Esophagus squamous epithelium (tissue), 4 donors: Measurements from ENCODE around the gene RYR3.

ENCODE experiments used
- POLR2A ChIP-seq, 4 donors: fragments of 450-650 bp; IDR thresholded peaks; one replicate each; pipeline ENCODE4 v1.6.1; 2017; ENCODE audit warnings: antibody characterized with exemption in 4 of 4, mild to moderate bottlenecking in 4 of 4, moderate library complexity in 3 of 4
- TF ChIP-seq, protein P1 (sequence below), 6 experiments: fragments of 450-650 bp in 4 of 6; fragments of 200-600 bp in 2 of 6; sonication (generic) in 2 of 6; IDR thresholded peaks; one replicate each; pipeline ENCODE4 v1.5.1; 2016 to 2019; ENCODE audit warnings: antibody characterized with exemption in 6 of 6, mild to moderate bottlenecking in 4 of 6, moderate library complexity in 4 of 6

DNA sequence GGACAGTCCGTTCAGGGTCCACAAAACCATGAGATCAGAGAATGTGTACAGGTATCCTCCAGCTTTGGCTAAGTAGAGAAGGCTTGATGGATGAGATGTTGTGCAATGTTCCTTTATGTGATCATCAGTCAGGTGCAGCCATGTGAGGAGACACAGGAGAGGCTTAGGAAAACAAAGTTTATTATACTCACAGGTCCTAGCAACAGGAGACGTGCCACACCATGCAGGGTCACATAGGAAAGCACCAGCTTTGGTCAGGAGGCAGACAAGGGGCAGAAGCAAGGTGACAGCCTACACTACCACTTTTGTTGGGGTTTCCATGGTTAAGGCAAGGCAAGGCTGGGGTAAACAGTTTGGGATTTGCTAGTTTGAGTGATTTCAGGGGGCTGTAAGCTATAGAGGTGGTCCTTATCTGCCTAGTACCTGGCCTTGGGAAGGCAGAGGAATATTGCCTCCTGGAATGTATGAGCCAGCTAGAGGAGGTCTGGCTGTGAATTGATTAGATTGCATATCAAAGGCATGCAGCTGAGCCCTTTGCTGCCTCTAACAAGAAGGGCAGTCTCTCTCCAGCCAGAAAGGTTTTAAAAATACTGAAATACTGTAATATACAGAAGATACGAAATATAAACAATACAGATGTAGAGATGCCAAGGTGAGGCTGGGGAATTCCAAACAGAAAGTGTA lies 248.6 kb downstream of the RYR3 start:
- no peak for TF ChIP-seq POLR2A (IDR thresholded peaks at IDR 0.05)
- TF ChIP-seq, protein P1, sequence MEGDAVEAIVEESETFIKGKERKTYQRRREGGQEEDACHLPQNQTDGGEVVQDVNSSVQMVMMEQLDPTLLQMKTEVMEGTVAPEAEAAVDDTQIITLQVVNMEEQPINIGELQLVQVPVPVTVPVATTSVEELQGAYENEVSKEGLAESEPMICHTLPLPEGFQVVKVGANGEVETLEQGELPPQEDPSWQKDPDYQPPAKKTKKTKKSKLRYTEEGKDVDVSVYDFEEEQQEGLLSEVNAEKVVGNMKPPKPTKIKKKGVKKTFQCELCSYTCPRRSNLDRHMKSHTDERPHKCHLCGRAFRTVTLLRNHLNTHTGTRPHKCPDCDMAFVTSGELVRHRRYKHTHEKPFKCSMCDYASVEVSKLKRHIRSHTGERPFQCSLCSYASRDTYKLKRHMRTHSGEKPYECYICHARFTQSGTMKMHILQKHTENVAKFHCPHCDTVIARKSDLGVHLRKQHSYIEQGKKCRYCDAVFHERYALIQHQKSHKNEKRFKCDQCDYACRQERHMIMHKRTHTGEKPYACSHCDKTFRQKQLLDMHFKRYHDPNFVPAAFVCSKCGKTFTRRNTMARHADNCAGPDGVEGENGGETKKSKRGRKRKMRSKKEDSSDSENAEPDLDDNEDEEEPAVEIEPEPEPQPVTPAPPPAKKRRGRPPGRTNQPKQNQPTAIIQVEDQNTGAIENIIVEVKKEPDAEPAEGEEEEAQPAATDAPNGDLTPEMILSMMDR (IDR thresholded peaks at IDR 0.05), result no peak
